HG03280 (cell line): ENCODE results near the gene COQ2.
"Not testable (repeated sequence)": the region's sequence is repeated elsewhere in the genome, so short reads cannot be mapped to it uniquely, and the experiment has no call there.

Experiments used
- ATAC-seq: cut with Tn5 transposase; IDR thresholded peaks from one replicate; pipeline ENCODE4 v1.9.1; 2021; ENCODE audit warnings: mild to moderate bottlenecking, moderate library complexity; ENCODE audit not compliant: unreplicated experiment

COQ2 gene

GRCh38 chr4:83288381-83288780 lies 3.8 kb upstream of the COQ2 start:
- ATAC-seq, result not testable (repeated sequence)

DNA sequence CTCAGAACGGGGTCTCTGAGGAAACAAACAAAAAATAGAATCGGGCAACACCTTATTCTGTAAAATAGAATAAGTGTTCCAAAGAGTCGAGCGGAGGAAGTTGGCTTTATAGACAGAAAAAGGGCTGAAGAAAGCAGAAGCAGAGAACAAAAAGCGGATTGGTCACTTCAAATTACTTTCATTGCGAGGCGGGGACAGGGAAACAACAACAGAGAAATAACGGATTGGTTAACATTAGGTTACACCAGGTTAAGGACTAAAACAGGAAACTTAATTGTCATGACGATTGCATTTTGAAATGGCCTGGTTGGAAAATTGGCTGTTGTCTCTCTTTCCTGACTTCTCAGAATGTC lies 433 bp upstream of the COQ2 start:
- peak; percentile 6 for ATAC-seq

- ATAC-seq, result no peak
These were observed 1.4 kb downstream of the COQ2 start for GRCh38 chr4:83283181-83283580.

DNA sequence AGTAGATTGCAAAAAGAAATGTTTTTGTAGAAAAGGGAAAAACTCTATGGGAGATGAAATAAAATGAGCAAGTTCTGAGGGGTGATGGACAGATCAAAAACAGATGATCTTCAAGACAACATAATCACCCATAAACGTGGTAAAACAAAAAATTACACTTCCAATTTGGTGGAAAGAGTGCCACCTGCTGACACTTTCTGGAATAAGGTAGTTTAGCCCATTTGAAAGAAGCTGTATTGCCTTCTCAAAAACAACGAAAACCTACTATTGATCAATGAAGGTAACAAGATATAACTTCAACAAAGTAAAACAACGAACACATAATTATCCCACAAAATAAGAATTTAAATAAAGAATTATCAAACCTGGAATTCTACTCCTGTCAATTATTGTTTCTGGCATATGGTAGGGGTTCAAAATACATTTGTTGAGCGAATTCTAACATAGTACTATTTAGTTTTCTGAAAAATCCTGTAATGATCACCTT lies 2.5 kb downstream of the COQ2 start:
- no peak for ATAC-seq

GRCh38 chr4:83281307-83281706 lies 3.3 kb downstream of the COQ2 start:
- ATAC-seq, result no peak

GRCh38 chr4:83276299-83277040 lies 8.1 kb downstream of the COQ2 start:
- peak; percentile 65 for ATAC-seq

DNA sequence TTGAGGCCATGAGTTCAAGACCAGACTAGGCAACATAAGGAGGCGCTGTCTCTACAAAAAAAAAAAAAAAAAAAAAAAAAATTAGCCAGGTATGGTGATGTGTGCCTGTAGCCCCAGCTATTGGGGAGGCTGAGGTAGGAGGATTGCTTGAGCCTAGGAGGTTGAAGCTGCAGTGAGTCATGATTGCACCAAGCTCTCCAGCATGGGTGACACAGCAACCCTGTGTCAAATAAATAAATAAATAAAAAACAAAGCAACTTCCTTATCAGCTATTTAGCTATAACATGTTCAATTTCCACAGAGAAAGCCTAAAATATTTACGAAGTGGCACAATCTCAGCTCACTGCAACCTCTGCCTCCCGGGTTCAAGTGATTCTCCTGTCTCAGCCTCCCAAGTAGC lies 10.7 kb downstream of the COQ2 start:
- not testable (repeated sequence) for ATAC-seq

DNA sequence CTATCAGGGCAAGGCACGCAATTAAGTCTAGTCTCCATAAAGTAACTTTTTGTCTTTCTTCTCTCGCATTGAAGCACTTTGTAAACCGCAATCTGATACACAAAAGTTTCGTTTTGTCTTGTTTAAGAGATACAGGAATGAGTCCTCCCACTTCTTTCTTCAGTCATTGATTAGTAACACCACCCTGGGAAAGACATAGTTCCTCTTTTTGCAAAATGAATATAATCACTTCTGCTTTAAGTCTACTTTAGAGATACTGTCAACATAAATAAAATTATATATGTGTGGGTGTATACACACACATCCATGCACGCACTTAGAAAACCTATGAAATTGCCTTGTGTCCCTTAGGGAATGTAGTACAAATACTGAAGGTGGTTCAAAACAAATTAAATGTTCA lies 11.7 kb downstream of the COQ2 start:
- ATAC-seq, result peak; percentile 91

- ATAC-seq, result no peak
These were observed 15.3 kb downstream of the COQ2 start for GRCh38 chr4:83269256-83269655.

DNA sequence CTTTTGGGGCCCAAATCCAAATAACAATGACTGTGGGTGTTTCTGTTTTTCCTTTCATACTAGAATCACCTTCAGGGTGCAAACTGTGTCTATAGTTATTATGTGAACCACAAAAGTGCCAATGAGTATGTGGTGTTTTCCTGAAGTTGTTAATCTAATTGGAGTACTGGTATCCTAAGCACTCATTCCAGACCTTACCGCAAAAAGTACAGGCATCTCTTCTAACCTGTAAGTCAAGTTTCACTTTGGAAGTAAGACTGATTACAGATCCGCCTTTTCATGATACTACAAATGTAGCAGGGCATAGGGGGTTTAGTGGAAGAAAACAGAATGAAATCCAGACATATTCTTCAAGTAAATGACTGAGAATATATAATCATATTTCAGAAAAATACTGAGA lies 16.1 kb downstream of the COQ2 start:
- ATAC-seq, result no peak

DNA sequence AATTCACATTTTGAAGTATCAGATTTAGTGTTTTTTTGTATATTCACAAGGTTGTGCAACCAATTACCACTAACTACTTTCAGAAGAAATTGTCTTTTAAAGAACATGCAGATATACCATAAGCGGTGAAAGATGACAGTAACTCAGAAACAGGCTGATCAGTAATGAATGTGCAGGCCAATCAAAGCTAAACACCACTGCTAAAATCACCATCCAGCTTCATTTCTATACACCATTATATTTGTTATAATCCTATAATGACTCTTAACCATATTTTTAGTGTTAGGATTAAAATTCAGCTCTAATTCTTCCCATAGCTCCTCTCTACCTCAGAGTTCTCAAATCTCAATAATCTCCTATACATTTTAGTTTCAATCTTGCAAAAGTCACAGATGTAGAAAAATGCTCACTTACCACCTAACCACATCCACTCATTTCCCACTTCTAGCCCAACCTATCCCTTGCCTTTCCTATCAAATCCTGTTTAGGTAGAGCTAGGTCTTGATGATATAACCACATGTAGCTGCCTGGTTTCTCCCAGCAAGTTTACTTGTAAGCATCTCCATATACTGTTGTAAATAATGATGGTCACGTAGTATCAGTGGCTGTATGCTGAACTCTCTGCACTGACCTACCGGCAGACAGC lies 16.6 kb downstream of the COQ2 start:
- no peak for ATAC-seq

DNA sequence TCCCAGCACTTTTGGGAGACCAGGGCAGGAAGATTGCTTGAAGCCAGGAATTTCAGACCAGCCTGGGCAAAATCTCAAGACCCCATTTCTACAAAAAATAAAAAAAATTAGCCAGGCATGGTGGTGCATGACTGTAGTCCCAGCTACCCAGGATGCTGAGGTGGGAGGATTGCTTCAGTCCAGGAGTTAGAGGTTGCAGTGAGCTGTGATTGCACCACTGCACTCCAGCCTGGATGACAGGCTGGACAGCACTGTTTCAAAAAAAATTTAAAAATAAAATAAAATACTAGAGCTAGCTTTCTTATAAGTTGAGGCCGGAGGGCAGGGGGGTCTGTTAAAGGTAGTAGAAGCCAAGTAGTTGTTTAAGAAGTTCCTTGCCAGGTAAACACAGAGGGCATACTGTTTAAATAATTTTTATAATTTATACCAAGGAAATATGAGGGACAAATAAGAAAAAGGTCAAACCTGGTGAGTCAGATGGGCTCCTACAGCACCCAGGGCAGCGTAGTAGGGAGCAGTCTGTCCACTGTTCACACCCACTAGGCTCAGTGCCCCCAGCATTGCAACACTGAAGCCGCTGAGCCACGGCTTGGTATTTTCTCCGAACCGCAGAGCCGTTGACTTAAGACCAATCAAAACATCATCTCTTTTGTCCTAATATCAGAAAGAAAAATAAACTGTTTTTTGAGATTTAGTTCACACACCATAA lies 17.3 kb downstream of the COQ2 start:
- no peak for ATAC-seq

DNA sequence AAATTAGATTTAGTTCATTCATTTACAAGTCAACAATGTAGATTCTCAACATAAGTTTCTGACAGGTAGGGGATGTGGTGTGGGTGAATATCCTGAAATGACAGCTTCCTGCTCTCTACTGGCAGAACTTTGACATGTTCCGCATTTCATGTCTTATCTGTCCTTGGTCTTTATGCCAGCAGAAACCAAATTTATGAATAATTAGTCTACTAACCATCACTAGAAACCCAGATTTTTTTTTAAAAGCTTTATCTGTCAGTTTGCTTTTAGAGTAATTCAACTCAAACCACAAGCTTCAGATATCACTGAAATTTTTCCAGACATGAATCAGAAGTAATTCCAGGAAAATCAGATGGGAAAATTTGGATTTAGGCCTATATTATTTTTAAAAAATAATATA lies 17.9 kb downstream of the COQ2 start:
- ATAC-seq, result no peak

DNA sequence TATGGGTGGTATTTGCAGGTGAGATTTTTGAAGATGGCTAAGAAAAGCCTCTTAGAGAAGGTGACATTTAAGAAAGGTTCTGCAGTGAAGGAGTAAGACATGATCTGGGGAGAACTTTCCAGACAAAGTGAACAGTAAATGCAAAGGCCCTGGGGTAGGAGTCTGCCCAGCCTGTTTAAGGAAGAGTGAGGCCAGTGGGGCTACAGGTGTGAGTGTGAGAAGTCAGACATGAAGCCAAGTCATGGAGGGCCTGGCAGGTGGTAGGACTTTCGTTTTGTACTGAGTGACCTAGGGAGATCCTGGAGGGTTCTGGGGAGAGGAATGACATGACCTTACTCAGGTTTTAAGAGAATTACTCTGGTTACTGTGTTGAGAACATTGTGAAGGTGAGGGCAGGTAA lies 21.5 kb downstream of the COQ2 start:
- no peak for ATAC-seq

- no peak for ATAC-seq
These were observed 21.9 kb downstream of the COQ2 start for GRCh38 chr4:83262682-83263081.

- ATAC-seq, result no peak
These were observed 23.3 kb downstream of the COQ2 start for GRCh38 chr4:83261307-83261706.

GRCh38 chr4:83259586-83259985 lies 25.0 kb downstream of the COQ2 start:
- no peak for ATAC-seq

- no peak for ATAC-seq
These were observed 26.1 kb downstream of the COQ2 start for GRCh38 chr4:83258461-83258860.

GRCh38 chr4:83257811-83258210 lies 26.8 kb downstream of the COQ2 start:
- no peak for ATAC-seq

GRCh38 chr4:83255584-83255983 lies 29.0 kb downstream of the COQ2 start:
- no peak for ATAC-seq

- no peak for ATAC-seq
These were observed 31.7 kb downstream of the COQ2 start for GRCh38 chr4:83252782-83253405.

GRCh38 chr4:83251447-83251830 lies 33.2 kb downstream of the COQ2 start:
- no peak for ATAC-seq
